ENCODE data around the gene HNRNPU.

The HNRNPU gene

DNA sequence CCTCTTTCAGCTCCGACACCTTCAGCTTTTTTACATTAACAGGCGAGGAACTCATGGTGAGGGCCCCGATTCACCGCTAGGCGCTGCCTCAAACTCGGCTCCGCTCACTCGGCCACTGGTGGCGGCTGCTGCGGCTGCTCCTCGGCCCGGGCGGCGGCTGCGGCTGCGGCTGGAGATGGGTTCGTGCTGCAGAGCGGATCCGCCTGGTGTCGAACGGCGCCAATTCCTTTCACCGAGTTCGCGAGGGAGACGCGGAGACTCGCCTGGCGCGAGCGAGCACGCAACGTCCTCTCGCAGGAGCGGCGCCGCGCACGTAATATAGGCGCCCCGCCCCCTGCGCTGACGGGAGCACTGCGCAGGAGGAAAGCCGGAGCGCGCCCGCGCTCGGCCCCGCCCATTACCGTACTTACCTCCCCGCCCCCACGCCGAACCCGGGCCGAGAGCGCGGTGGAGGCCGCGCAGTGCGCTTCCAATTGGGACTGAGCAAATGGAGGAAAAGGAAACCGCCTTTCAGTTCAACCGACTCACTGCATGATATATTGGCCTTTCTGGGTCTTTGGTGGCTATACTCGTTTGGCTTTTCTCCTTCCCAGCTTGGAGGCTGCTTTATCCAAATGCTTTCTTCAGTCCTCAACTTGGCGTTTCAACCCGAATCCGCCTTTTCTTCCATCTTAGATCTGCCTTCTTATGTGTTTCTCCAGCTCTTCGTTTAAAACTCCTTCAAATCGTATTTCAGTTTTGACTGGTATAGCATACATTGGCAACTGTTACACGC is at the start of gene HNRNPU:
Gene HNRNPU (minus strand): TSS at position 291 of the 775 bp plus-strand sequence. CDS start 236 bp downstream, at position 55.
- peak; percentile 92 to 95 (median 94) for DNase-seq (ENCODE audit: low read depth in 4 of 4, low spot score in 1 of 4)

DNA sequence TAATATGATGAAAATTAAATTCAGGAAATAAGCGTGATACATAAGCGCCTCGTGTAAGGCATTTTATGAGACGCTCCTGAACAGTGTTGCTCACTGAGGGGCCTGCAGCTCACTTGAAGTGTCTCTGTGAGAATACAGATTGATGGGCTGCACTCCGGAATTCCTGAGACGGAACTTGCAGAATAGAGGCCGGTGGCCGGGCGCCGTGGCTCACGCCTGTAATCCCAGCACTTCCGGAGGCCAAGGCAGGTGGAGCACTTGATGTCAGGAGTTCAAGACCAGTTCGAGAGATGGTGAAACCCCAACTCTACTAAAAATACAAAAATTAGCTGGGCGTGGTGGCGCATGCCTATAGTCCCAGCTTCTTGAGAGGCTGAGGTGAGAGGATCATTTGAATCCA is 49.5 kb upstream of the HNRNPU start:
- no peak for DNase-seq (ENCODE audit: low read depth in 4 of 4, low spot score in 1 of 4)

DNA sequence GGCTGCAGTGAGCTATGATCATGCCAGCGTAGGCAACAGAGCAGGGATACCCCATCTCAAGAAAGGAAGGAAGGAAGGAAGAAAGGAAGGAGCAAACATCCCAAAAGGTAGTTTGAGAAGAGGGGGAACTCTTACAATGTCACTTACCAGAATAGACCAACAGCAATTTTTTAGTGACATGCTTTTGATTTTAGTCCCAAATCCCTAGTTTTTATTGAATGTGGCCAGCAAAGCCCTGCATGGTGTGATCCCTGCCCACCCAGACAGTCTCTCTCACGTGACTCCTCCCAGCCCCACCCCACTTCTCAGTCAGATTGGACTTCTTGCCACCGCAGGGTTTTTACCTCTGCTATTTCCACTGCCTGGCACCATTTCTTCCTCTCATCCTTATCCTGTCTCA is 39.8 kb upstream of the HNRNPU start:
- no peak for DNase-seq (ENCODE audit: low read depth in 4 of 4, low spot score in 1 of 4)

DNA sequence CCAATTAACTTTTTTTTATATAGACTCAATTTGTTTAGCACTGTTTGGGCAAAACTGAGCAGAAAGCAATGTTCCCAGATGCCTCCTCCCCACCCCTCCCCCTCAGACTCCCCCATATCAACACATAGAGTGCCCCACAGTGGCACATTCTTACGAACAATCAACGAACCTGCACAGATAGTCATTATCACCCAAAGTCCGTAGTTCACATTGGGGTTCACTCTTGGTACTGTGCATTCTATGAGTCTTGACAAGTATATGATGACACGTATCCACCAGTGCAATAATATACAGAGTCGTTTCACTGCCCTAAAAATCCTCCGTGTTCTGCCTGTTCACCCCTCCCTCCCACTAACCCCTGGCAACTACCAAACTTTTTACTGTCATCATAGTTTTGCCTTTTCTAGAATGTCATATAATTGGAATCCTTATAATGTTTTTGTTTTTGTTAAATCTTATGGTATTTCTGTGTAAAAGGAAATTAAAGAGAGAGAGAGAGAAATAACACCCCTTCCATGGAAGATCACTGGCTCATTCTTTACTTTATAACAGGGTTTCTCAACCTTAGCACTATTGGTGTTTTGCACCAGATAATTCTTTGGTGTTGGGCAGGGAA is 37.2 kb upstream of the HNRNPU start:
- no peak for DNase-seq (ENCODE audit: low read depth in 4 of 4, low spot score in 1 of 4)

DNA sequence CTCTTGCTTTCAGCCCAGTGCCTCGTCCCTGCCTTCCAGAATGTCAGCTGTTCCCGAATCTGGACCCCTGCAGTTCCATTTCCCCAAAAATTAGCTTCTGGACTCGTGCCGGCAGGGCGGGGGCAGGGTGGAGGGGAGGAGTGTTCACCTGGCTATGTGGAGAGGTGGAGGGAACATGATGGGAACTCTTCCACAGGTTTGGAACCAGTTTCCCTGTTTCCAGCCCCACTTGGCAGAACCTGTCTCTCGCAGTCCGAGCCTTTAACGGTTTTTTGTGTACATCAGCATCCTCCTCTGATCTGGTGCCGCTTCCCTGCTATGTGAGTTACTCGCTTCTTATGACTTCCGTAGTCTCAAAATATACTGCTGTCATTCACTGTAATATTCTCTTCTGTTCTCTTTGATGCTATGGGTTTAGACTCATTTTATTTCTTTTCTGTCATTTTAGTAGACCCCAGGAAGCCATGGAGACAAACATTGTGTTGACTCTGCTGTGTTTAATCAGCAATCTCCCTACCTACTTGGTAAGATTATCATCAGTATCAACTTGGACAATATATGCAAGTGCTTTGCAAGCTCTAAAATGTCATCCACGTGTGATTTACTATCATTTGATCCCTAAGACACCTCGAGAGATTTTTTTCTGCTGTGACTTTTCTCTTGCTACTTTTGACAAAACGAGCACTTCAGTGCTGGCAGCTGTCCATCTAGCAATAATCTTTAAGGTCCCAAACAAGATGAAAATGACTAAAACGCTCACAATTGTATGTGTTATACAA is 33.3 kb upstream of the HNRNPU start:
- DNase-seq (ENCODE audit: low read depth in 4 of 4, low spot score in 1 of 4): no peak

DNA sequence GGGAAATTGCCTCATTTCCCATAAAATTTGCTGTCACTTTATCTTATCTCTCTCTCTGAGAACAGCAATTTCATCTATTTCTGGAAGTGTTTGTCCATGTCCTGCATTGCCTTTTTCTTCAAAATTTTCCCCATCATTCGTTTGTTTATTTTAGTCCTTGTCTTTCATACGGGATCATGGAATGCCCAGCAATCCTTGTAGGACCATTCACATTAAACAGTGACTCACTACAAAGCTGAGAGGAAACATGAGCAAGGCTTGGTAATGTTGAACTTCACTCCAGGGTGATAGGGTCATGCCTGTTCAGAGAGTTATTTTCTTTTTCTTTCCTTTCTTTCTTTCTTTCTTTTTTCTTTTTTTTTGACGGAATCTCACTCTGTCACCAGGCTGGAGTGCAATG is 32.2 kb upstream of the HNRNPU start:
- no peak for DNase-seq (ENCODE audit: low read depth in 4 of 4, low spot score in 1 of 4)

DNA sequence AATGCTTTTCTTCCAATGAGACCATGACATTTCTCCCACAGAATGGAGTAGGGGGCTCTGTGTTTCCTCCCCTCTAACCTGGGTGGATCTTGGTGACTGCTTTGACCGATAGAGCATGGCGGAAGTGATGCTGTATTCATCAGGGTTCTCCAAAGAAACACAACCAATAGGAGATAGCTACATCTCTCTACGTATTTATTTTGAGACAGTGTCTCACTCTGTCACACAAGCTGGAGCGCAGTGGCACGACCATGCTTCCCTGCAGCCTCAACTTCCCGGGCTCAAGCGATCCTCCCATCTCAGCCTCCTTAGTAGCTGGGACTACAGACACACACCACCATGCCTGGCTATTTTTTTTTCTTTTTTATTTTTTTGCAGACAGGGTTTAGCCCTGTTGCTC is 29.5 kb upstream of the HNRNPU start:
- no peak for DNase-seq (ENCODE audit: low read depth in 4 of 4, low spot score in 1 of 4)

DNA sequence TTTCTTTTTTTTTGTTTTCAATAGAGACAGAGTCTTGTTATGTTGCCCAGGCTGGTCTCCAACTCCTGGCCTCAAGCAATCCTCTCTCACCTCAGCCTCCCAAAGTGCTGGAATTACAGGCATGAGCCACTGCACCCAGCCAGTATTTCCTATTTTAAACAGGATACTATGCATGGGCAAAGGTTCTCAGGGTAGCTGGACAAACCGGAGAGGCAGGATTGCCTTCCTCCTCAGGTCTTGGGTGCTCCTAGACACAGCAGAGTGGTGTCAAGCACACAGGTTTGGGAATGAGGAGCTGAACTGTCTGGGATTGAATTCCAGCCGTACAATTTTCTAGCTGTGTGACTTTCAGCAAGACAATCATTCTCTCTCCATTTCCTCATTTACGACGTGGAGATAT is 22.9 kb upstream of the HNRNPU start:
- DNase-seq (ENCODE audit: low read depth in 4 of 4, low spot score in 1 of 4): no peak

DNA sequence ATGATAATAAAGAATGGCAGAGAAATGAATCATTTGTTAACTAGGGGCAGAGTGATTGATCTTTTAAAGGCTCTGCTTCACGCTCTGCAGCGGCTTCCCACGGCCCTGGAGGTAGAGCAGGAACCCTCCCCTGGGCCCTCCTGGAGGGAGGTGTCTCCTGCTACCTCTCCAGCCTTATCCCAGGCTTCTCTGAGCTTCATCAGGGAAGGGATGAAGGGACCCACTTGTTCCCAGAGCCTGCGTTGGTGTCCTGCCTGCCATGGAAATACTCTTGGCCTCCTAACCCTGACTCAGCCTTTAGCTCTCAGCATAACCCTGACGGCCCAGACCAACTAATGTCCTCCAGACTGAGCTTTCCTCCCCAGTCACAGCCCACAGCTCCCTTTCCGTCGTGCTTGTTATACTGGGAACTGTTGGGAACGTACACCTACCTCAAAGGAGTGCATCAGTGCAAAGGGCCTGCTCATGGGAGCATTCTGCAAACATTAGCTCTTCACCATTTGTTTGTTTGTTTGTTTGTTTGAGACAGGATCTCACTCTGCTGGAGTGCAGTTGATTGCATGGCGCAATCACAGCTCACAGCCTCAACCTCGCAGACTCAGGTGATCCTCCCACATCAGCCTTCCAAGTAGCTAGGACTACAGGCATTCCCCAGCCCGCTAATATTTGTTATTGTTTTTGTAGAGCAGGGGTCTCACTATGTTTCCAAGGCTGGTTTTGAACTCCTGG is 17.4 kb upstream of the HNRNPU start:
- no peak for DNase-seq (ENCODE audit: low read depth in 4 of 4, low spot score in 1 of 4)

DNA sequence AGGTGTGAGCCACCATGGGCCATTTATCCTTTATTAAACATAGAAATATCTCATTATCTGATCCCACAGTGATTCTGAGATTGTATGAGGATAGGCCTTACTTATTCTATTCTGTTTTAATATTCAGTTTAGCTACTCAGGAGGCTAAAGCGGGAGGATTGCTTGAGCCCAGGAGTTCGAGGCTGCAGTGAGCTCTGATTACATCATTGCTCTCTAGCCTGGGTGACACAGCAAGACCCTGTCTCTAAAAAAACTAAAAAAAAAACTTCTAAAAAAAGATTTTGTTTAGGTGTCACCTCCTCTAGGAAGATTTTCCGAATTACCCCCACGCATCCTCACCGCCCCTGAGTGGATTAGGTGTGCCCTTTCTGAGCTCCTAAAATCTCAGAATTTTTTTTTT is 14.3 kb upstream of the HNRNPU start:
- DNase-seq (ENCODE audit: low read depth in 4 of 4, low spot score in 1 of 4): no peak

DNA sequence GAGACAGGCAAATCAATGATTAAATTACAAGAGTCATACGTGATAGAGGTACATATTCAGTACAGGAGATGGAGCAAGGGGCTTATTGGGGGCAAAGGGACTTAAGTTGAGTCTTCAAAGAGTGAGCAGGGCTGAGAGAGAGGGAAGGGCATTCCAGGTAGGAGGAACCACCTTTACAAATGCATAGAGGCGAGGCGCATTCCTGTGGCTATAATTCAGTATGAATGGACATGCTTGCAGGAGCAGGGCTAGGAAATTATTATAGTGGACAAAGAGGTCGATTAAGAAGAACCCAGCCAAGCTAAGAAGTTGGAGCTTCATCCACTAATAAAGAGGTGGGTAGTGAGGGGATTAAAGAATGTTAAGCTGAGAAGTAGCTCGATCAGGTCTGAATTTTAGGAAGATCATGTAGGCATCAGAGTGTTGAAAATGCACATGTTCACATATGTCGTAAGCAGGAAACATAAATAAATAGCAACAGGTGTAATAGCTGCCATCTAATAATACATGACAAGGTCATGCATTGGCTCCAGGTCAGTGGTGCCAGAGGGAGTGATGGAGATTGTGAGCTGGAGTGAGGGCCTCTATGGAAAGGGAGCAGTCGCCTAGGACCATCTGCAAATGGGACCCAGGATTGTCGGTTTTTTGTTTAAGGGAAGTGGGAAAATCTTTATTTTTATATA is 12.0 kb upstream of the HNRNPU start:
- no peak for DNase-seq (ENCODE audit: low read depth in 4 of 4, low spot score in 1 of 4)

DNA sequence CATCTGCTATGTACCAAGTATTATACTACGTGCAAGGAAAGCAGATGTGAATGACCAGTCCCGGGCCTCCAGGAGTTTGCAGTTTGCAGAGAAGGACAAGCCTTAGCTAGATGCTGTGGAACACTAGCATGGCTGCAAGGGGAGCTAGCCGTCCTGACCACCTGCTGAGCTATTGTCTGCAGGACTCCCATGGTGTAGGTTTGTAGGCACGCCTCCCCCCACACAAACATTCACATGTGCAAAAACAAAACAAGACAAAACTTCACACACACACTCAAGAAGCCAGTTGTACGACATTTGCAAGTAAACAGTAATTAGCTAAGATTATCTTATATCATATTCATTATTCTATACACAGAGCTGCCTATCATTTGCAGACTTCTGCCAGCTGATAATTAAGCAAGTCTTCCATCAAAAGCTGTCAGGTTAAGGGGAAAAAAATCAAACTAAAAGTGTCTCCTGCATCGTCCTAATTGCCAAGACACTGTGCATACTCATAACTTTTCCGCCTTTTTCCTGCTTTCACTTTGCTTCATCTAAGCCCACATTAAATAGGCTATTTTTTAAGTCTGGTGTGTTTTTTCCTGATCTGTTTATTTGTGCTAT is 10.7 kb upstream of the HNRNPU start:
- no peak for DNase-seq (ENCODE audit: low read depth in 4 of 4, low spot score in 1 of 4)

DNA sequence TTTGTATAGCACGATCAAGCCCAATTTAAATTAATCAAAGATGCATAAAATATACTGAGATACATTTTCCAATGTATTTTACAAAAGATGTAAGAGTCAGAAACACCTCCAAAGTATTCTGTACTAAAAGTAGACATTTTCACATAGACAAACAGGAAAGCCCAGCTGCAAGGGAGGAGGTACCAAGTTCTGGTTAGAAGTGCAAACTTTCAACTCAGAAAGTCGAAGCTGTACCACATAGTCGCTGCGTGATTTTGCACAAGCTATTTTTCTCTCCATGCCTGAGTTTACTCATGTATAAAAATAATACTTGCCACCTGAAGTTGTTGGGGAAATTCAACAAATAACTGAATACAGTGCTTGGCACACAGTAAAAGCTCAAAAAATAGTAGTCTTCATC is 5.6 kb upstream of the HNRNPU start:
- no peak for DNase-seq (ENCODE audit: low read depth in 4 of 4, low spot score in 1 of 4)

DNA sequence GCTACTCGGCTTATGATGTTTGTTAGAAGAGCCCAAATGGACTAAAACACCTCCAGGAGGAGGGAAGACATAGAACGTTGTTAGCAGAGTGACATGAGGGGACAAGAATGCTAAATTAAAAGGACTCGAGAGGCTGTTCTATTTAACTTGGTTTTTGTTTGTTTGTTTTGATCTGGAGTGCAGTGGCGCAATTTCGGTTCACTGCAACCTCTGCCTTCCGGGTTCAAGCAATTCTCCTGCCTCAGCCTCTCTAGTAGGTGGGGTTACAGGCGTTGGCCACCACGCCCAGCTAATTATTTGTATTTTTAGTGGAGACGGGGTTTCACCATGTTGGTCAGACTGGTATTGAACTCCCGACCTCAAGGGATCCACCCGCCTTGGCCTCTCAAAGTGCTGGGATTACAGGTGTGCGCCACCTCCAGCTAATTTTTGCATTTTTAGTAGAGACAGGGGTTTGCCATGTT is 5.1 kb upstream of the HNRNPU start:
- DNase-seq (ENCODE audit: low read depth in 4 of 4, low spot score in 1 of 4): no peak

DNA sequence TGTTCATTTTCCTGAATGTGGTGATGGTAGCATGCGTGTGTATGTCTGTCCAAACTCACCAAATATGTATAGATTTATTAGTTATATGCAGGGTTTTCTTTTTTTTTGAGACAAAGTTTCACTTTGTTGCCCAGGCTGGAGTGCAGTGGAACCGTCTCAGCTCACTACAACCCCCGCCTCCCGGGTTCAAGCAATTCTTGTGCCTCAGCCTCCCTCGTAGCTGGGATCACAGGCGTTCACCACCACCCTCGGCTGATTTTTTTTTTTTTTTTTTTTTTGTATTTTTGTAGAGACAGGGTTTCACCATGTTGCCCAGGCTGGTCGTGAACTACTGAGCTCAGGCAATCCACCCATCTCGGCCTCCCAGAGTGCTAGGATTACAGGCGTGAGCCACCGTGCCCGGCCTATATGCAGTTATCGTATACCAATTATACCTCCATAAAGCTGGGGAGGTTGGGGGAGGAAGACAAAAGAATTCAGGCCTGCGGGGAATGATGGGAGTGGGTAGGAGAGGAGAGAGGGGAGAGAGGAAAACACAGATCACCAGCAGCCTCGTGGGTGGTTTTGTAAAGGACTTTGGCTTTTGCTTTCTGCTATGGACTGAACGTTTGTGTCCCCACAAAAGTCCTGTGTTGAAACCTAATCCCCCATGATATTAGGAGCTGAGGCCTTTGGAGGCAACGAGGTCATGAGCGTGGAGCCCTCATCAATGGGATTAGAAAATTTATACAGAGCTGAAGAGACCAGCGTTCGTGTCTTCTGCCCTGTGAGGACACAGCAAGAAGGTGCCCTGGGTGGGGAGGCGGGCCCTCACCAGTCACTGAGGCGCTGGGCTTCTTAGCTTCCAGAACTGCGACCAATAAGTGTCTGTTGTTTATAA is 4.4 kb upstream of the HNRNPU start:
- DNase-seq (ENCODE audit: low read depth in 4 of 4, low spot score in 1 of 4): no peak

DNA sequence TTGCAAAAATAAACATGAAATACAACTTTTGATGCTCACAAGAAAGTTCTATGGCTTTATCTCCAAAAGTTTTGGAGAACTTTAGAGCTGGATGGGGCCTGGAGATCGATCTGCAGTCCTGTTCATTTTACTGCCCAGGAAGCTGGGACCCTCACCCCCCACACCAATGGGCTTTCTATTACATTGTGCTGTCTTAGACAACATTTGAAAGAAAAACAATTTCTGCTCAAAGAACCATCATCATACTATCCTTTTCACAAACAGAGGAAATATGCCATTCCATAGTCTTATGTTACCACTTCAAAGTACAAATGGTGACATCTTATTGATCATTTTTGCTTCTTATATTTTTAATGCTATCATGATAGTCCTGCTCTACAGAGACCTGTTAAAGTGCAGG is 2.0 kb upstream of the HNRNPU start:
- no peak for DNase-seq (ENCODE audit: low read depth in 4 of 4, low spot score in 1 of 4)

DNA sequence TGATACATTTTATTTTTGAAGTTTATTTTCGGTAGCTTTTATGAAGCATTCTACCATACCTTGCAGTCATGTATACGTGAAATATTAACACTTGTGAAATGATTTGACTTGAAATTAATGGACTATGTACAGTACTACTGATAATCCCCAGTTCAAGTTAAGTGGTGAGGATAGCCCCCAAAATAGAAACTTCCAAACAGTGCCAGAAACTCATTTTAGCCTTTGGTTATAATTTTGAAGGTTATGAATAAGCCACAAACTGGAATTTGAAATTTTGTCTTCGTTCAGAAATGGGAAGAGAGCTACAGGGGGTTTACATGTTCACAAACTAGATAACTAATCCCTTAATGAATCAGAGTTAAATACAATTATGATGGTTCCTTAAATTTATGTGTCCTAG is 1.5 kb upstream of the HNRNPU start:
- no peak for DNase-seq (ENCODE audit: low read depth in 4 of 4, low spot score in 1 of 4)

DNA sequence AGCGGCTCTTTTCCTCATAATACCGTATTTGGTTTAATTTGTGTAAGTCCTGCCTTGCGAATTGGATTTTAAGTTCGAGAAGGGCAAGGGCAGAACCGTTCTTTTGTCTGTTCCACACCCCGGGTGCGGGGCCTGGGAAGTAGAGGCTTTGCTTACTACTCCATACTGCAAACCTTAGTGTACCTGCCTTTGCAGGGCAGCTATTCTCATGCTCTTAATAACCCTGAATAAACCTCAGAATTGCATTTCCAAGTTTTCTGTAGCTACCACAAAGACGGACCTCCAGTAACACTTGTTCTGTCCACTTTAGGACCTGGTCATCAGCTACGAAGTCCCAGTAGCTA is 657 bp upstream of the HNRNPU start:
- DNase-seq (ENCODE audit: low read depth in 4 of 4, low spot score in 1 of 4): no peak

DNA sequence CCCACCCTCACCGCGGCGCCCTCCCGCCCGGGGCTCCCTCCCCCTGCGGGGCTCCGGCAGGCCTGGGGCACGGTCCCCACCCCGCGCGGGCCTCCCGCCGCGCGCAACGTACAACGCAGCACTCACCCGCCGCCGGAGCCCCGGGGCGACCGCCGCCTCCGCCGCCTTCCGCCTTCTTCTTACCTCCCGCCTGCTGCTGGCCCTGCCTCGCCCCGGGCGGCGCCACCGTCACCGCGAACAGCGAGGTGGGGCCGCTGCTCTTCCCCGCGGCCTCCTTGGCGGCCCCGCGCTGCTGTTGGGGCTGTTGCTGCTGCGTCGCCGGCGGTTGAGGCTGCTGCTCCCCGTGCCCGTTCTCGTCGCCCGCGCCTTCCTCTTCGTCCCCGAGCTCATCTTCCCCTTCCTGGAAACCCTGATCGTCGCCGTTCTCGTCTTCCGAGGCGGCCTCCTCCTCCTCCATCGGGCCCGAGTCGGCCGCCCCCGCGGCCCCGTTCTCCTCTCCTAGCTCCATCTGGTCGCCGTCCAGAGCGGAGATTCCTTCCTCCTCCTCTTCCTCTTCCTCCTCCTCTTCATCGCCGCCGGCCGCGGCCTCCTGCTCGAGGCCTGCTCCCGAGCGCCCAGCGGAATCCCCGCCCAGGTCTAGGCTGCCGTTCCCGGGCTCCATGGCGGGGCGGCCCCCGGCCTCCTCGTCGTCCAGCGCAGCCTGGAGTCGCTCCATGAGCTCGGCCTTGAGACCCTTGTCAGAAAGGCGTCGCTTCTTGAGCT is 671 bp downstream of the HNRNPU start:
- DNase-seq (ENCODE audit: low read depth in 4 of 4, low spot score in 1 of 4): peak in 3 of 4 experiments; percentile 11 to 17 (median 11)

All from stimulated activated CD4-positive, alpha-beta T cell treated with anti-CD3 and anti-CD28 coated beads, Interleukin-1b, Interleukin-23, amount 100 ng/mL, for 24 hours (primary cell).